GM18517 (cell line): Measurements from ENCODE around the gene CMIP.

Experiments used
- ATAC-seq: cut with Tn5 transposase; IDR thresholded peaks from one replicate; pipeline ENCODE4 v1.9.1; 2021; ENCODE audit warnings: mild to moderate bottlenecking, moderate library complexity; ENCODE audit not compliant: unreplicated experiment

CMIP gene

GRCh38 chr16:81527477-81528178, 83.0 kb downstream of the CMIP start:
- no peak for ATAC-seq

- ATAC-seq: no peak
Measured at GRCh38 chr16:81528256-81528655, 83.6 kb downstream of the CMIP start.

- no peak for ATAC-seq
Measured at GRCh38 chr16:81530296-81530721, 85.7 kb downstream of the CMIP start.

GRCh38 chr16:81530814-81531213, 86.2 kb downstream of the CMIP start:
- ATAC-seq: no peak

- no peak for ATAC-seq
Measured at GRCh38 chr16:81531419-81531821, 86.8 kb downstream of the CMIP start.

DNA sequence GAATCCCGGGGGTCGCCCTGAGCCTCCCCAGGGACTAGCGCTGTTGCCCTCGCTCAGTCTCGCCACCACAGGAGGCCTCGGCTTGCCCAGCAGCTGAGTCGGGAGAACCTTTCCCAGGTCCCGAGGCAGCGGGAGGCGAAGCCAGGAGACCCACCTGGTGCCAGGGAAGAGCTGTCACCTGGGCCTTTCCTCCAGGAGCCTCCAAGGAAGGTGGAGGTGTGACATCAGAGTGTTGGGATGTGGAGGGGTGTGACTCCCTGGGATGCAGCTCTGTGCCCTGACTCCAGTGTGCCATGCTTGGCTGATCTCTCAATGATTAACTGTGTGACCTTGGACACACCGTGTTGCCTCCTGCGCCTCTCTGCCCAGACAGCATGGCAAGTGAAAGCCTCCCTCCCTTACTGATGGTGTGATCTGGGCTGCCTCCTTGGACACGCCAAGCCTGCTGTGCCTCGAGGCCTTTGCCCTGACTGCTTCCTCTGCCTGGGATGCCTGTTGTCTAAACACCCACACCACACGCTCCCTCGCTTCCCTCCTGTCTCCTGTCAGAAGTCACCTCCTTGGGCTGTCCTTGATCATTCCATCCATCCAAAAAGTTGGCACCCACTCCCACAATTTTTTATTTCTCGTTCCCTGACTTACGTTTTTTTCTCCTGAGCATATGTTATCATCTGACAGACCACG, 88.0 kb downstream of the CMIP start:
- ATAC-seq: no peak

- ATAC-seq: no peak
Measured at GRCh38 chr16:81533175-81533507, 88.5 kb downstream of the CMIP start.

DNA sequence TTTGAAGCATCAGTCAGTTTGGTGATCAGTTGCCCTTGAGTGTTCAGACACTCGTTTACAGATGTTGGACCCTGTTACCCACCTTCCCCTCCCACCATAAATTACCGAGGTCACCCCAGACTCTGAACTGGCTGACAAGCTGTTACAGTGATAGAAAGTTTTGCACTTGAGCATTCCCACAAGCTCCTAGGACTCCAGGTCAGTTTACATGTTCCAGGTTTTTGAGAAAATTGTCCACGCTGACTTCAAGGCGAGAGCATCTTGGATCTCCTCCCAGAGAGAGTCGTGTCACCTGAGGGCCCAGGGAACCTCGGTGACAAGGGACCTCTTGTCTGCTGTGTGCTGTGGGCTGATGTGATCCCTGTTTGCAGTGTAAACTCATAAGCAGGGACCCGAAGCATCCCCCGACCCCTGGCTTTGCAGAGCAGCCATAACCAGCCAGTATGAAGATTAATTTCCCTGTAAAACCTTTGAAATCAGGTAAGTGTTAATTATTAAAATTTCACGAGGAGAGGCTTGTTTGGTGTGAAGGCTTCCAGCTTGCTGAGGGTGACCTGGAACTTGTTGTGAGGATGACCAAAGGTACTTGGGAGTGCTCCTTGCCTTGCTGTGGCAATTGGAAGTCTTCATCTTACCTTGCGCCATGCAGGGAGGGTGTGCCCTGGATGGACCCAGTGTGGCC, 91.2 kb downstream of the CMIP start:
- ATAC-seq: no peak

DNA sequence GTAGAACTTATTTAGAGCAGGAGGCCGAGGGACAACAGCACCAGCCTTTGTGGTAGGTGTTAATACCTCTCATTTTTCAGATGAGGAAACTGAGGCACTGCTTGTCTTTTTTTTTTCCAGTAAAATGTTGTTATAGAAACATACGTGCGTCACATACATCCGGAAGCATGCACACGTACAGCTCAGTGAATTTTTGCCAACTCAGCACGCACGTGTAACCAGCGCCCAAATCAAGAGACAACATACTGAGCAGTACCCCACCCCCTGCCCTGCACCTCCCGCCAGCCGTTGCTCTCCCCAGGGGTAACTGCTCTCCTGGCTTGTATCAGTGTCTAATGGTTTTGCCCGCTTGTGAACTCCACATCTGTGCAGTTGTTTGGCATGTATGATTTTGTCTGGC, 92.0 kb downstream of the CMIP start:
- no peak for ATAC-seq

DNA sequence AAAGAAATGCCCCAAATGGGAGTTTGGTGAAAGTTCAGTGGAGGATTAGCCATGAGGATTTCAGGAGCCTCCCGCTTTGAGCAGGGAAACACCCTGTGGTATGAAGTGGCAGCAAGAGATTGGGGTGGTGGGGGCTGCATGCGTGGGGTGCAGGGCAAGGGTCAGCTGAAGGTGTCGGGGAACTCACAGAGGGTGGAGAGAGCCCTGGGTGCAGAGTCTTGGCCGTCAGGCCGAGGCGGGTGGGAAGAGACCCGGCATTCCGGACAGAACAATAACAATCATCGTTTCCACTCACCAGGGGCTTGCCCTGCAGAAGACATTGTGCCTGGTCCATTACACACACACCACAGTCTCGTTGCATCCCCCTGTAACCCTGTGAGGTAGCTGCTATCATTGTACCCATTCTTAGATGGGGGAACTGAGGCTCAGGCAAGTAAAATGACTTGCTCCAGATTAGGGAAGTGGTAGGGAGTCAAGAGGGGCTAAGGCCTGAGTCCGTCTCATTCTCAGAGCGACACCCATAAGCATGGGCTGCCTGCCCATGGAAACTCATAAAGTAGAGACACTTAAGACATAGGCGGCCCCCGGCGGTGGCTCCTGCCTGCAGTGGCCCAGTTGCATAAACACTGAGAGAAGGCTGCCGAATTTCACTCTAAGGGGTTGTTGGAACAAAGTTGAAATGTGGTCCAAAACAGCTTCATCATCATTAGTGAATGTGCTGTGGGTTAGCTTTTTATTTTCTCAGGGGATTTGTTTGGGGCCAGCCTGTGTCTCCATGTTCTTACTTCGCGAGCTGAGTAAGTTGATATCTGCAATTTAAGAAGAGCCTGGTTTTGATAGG, 93.3 kb downstream of the CMIP start:
- no peak for ATAC-seq

DNA sequence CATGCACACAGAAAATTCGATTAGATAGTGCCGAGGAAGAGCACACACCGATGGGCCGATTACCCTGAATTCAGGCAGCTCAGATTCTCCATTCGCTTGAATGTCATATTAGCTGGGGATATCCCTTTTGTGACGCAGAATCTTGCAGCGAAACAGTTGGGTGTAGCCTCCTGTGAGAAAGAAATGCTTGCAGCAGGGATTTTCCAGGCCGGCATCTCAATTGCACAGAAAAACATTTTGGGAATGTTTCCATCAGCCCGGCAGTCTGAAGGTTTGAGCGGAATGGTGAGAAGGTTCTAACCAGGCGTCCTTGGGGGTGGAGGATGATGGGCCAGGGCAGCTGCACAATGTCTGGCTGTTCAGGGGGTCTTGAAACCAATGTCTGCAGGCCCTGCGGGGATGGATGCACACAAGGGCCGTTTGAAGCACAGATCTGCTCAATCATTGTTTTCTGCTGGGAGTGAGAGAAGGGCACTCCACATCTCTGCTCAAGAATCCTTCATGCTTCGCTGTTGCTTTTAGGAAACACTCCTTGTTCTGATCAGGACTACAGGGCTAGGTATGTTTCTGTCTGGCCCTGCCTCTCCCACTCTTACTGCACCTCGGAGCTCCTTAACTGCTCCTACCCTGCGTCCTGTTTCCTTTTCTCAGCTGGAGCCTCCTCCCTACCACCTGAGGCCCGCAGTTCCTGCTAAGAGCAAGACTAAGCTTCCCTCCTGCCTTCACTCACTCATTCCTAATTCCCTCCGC, 94.6 kb downstream of the CMIP start:
- no peak for ATAC-seq

DNA sequence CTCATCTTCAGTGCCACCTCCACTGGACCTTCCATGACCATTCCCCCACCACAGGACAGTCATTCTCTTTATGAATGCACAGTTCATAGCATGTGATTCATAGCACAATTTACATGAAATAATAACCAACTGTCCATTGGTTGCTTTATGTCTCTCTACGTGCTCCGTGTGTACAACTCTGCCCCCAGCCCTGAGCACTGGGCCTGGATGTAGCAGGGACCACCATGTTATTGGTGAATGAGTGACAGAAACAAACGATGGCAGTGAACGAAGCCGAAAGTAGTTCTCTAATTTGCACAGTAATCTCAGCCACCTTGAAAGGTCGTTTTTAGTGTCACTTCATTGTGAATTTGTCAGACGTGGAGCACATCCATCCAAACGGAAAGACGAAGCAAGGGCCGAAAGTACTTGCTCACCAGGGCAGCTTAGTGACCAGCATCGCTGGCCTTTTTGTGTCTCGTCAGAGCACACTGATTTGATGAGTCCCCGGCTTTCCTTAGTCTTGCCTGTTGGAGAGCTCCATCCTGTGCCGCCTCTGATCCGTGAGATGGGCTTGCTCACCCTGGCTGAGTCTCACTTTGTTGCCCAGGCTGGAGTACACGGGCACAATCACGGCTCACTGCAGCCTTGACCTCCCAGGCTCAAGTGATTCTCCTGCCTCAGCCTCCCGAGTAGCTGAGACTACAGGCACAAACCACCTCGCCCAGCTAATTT, 95.3 kb downstream of the CMIP start:
- ATAC-seq: no peak

DNA sequence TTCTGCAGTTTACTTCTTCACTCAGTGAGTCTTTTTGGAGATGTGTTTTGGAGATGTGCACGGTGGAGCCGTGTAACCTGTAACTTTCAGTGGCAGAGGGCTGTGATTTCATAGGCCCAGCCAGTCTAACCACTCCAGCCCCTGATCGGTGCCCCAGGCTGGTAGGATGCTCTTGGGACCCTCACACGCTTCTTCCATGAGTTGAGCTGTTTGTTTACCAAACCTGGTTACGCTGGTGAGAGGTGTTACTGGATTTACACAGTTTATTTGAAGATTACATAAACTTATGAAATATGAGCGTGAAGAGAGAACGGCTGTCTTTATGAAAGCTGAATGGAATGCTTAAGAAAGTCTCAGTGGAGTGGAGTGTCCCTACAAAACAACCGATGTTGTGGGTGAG, 96.7 kb downstream of the CMIP start:
- no peak for ATAC-seq

DNA sequence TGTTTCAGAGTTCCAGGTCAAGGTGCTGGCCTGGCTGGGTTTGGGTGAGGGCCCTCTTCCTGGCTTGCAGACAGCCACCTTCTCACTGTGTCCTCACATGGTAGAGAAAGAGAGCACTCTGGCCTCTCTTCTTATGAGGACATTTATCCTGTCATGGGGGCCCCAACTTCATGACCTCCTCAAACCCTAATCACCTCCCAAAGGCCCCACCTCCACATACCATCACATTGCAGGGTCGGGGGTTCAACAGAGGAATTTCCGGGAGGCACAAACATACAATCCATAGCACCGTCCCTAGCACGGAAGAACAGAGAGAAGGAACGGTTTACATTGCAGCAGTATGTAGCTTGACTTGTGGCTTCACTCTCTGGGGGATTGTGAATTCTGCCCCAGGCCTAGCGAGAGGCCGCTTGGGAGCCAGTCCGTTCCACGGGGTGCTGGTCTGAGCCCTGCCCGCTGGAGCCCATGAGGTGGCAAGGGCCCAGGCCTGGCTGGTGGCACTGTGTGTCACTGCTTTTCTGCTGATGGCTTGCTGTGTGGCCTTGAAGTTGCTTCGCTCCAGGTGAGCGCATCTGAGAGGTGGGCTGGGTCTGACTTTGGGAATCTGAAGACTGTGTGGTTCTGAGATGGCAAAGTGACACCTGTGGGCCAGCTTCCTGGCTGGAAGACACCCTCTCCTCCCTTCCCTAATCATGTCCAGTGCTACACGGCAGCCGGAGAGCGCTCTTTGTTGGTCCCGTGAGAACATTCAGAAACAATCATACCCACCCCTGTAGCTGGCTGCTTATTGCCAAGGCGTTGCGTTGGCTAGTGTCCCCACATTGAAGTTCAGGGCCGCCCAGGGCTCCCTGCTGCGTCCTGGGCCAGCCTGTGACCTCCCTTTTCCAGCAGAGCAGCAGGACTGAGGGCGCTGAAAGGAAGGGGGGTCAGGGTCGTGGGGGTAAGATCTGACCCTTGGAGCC, 98.3 kb downstream of the CMIP start:
- ATAC-seq: no peak

DNA sequence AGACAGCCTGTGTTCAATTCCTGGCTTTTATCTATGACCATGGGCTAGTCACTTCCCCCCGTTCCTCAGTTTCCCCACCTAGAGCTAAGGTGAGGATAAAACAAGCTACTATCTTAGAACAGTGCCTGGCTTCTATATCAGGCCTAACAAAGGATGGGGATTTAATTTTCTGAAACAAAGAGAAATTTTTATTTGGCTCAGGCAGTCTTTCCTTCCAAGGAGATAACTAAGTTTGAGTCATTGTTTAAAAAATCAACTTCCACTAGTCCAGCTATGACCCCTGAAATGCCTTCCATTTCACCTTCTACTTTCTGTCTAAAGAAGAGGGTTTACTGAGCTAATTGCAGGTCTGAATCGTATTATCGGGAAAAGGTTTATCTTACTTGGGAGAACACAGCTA, 99.0 kb downstream of the CMIP start:
- ATAC-seq: no peak

GRCh38 chr16:81544261-81544660, 99.7 kb downstream of the CMIP start:
- no peak for ATAC-seq

DNA sequence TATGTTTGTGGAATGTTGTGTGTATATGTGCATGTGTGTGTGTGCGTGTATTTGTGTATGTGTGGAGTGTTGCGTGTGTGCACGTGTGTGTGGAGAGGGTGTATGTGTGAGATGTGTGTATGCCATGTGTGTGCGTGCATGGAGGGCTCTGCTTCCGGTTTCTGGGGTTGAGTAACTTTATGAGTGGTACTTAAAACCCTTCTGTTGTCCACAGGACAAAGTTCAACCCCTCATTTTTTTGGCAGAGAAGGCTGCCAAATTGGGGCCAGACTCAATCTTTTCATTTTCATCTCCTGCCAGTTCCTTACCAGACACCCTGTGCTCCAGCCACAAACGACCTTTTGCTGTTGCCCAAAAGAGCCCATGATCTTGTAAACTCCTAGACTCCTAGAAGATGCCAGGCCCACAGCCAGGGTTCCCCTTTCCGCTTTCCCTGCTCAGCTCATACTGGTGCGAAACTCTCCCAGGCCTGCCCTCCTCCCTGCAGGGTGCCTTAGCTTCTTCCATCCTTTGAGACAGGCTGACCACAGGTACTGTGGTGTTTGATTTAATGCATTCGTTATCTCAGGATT, 100.2 kb downstream of the CMIP start:
- ATAC-seq: no peak

DNA sequence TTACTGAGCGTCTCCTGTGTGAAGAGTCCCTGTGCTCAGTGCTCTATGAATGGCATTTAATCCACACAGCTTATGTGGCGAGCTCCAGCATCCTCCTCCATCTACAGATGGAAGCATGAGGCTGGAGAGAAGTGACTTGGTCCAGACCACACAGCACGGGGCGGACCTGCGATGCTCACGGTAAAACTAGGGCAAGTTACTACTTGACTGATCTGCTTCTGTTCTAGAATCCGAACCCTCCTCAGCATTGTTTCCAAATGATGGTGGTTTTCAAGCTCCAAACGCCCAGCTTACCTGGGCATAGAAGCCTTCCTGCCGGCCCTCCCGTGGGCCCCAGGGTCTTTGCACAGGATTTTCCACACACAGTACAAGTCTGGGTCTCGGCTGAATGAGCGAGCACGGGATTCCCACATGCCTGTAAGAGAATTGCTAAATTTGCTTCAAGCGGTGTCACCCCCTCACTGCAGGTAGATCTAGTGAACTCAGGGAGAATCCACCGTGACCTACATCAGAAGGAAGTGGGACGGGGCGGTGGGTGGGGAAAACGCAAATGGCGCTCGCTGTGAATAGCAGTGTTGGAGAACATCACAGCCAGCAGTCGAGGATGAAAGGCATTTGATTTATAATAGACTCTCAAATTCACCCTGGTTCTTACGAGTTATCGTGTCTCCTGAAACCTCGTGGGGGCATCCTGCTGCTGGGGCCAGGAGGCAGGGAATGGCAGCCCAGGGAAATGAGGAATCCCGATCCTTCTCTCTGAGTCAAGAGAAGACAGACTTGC, 101.1 kb downstream of the CMIP start:
- ATAC-seq: no peak
